HCEC 1CT (cell line): ENCODE measurements around the gene MAP2K7.
"Not testable (repeated sequence)": the region's sequence is repeated elsewhere in the genome, so short reads cannot be mapped to it uniquely, and the experiment has no call there.

Experiments used
- DNase-seq: peaks from one replicate; pipeline ENCODE4 v3.0.0-alpha.2; 2017

The MAP2K7 gene

DNA sequence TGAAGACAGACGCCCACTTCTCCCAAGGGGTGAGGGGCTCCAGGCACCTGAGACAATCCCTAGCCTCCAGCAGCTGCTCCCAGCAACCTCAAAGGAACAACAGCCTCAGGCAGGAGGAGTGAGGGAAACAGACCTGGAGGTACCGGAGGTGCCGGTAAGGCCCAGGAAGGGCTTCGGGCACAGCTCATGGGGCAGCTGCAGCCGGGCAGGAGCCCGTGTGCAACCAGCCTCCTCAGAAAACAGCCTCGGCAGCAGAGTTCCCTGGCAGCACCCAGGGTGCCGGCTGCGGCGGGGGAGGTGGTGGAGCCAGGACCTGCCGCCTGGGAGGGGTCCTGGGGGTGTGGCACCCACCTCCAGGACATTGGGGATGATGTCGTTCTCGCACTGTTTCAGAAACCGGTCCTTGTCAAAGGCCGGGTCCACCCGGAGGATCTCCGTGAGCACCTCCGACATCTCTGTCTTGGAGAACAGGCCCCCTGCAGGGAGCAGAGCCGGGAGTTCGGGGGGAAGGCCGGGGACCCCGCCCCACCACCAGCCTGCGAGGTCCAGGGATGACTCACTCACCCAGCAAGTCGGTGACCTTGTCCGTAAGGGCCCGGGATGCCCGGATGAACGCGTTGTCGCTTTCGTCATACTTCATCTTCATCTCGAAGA is 28.7 kb downstream of the MAP2K7 start:
- DNase-seq = no peak

DNA sequence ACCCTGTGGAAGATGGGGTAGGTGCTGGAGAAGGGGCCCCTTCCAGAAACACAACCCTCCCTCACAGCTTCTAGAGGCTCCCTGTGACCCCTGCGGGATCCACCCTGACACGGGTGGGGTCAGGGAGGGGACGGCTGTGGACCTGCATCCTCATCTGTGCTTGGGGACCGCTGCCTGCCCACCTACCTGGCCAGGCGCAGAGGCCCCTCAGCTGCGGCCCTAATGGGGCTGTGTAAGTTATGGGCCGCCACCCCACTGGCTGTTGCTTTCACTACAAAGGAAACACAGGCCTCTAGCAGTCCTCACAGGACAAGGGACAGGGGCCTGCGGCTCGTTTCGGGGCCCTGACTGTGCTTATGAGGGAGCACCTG is 29.2 kb downstream of the MAP2K7 start:
- no peak for DNase-seq

DNA sequence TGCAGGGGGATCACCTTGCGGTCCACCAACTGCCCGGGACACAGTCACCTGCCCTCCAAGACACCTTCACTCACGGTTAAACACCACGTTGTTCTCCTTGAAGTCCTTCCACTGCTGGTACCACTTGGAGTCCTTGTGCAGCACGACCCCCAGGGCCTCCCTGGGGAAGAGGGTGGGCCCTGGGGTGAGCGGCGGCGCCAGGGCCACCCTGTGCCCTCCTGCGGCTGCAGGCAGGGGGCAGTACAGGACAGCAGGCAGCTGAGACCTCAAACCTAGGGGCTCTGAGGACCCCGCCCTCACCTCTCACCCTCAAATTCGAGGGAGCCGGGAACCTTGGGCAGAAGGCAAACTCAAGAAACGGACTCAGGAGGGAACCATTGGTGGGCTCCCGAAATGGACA is 29.7 kb downstream of the MAP2K7 start:
- no peak for DNase-seq

DNA sequence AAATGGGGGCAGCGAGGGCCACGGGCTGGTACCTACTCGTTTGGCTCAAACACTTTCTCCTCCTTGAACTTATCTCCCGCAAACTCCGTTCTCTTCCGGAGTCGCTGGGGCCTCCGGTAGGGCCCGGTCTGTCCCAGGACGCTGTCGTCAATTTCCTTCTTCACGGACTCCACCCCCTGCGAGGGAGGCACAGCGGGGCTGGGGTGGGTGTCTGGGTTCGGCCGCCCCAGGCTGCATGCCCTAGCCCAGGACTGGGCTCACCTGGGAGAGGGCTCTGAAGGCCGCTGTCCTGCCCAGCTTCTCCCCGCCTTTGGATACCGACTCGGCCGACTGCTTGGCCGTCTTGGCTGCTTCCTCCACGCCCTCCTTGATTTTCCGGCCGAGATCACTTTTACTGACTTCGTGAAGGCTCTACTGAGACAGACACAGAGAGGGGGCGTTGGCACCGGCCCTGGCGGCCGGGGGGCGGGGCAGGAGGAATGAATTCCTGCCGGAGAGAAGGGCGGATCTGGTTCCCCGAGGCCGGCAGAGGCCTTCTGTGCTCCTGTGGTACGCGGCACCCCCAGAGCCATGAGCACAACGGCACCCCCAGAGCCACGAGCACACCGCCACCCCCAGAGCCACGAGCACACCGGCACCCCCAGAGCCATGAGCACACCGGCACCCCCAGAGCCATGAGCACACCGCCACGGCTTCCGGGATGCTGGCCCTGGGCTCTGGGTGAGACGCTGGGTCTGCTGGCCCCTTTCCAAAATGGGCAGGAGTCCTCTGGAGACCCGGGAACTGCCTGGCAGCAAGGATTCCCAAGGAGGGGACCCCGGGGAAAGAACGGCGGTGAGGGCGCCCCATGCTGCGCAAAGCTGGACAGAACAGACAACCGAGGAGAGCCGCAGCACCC is 30.4 kb downstream of the MAP2K7 start:
- no peak for DNase-seq

DNA sequence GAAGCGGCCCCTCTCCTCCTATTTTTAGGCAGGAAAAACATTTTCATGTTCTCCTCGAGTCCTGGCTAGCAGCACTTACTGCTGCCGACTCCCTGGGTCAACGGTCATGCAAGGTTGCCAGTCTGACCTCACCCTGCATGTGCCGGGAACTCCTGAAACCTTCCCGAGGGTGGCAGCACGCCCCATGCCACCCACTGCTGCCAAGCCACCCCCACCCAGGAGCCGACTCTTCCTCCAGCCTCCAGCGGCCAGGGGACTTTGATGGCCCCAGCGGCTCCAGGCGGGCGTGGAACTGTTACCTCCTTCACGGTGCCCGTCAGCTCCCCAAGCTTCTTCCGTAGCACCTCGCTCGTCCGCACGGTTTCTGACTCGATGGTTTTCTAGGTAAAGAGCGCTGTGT is 31.1 kb downstream of the MAP2K7 start:
- DNase-seq = no peak

DNA sequence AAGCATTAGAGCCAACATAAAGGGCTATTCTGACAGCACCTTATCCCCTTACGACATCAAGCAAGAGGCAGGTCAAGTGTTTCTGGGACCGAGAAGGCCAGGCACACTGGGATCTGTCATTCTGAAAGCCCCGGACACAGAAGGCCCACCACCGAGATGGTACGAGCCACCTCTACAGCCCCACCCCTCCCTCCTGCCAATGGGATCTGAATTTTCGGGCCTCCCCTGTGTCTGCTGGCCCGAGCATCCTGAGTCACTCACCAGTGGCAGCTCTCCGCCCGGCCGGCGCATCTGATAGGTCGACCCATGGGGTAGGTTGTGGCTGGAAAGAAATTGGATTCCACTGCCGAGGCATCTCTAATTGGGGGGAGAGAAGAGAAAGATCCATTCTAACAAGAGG is 37.2 kb downstream of the MAP2K7 start:
- DNase-seq = no peak

DNA sequence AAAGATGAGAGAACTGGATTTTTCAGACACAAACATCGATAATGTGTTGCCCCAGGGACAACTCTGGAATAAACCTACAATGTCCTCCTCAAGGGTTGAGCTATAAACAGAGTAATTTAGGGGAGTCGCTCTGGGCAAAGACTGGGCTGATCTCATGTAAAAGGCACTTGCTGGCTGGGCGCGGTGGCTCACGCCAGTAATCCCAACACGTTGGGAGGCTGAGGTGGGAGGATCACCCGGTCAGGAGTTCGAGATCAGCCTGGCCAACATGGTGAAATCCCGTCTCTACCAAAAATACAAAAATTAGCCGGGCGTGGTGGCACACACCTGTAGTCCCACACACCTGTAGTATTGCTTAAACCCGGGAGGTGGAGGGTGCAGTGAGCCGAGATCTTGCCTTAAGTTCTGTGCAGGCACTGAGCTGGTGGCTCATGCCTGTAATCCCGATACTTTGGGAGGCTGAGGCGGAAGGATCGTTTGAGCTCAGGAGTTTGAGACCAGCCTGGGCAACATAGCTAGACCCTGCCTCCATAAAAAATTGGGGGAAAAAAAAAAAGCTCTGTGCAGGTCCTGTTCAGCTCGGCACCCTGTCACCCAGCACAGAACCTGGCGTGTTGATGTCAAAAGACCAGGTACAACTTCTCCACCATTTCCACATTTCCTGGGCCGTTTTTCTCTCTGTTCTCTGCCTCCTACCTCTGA is 38.4 kb downstream of the MAP2K7 start:
- no peak for DNase-seq

DNA sequence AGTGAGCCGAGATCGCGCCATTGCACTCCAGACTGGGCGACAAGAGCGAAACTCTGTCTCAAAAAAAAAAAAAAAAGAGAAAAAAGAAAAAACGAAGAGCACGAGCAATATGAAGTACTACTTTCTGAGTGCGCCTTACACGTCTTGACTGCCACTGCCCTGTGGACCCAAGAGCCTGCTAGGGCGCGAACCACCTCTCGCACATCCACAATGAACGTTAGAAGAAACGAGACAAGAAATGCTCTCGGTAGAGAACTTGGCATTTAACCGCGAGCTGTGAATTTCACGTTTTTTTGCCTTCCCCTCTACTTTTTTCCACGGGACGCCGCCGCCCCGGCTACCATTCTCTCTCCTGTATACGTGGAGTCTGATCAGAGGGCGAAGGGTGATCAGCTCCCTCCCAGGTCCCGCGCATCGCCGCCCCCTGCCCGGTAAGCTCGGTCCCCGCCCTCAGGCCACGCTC is 39.3 kb downstream of the MAP2K7 start:
- no peak for DNase-seq

DNA sequence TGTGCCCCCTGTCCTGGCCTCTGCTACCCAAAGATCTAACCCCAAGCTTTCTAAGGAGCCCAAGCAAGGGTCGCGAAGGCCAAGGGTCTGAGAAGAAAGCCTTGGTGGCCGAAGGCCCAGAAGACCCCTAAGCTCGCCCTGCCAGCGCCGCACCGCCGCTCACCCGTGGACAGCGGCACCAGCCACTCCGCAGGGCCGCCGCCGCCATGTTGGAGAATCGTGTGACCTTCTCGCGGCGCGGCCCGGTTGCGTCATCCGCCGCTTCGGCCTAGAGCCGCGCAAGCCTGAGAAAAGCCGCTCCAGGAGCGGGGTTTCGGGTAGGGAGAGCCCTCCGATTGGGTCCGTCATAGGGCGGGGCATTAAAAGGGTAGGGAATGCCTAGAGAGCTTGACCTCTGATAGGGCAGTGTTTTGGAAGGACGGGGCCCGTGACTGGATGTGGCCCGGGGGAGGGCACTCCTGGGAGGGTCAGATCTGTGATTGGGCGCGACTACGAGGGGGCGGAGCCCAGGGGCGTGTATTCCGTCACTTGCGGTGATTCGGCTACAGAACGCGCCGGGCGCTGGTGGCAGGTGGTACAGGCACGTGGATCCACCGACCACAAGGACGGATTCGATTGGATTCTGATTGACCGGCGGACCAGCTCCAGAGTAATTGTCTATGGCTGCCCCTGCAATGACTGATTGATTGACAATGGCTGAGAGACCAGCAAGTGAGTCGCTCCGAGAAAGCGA is 39.9 kb downstream of the MAP2K7 start, which contains the start of gene TIMM44:
Gene TIMM44, minus strand, starts transcription at position 223 of the 733 bp plus-strand sequence. Its CDS starts 15 bp downstream, at position 208.
- DNase-seq = peak; percentile 100

DNA sequence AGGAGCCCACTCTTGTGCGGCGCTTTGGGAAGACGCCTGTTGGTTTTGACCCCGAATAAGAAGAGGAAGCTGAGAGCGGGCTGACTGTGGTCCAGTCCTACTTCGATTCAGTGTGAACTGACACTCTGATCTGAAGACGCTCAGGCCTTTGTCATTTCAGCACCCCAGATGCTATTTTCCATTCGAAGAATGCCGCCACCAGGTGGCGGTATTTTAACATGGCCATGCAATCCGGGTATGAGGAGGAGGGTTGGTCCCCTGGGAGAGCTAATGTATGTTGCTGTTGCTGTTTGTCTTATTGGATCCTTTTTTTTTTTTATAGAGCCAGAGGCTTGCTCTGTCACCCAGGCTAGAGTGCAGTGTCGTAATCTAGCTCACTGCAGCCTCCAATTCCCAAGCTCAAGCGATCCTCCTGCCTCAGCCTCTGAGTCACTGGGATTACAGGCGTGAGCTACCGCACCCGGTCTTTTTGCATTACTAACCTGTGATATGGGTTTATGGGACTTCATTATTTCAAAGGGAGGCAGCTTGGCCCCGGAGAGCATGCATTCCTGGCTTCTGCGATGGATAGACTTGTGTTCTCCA is 40.6 kb downstream of the MAP2K7 start:
- DNase-seq = peak; percentile 74

DNA sequence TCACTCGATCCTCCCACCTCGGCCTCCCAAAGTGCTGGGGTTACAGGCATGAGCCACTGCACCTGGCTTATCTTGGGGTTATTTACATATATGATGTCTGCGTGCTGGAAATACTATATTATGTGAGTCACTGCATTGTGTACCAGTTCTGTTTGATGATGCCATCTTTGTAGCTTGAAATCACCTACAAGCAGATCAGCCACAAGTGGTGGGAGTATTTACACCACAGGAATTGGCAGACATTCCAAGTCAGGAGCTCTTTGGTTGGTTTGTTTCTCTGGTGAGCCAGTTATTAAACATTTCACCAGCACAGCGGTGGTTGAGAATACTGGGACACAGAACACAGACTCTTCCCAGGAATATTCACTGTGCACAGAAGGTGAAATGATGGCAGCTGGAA is 44.3 kb downstream of the MAP2K7 start:
- DNase-seq = no peak

DNA sequence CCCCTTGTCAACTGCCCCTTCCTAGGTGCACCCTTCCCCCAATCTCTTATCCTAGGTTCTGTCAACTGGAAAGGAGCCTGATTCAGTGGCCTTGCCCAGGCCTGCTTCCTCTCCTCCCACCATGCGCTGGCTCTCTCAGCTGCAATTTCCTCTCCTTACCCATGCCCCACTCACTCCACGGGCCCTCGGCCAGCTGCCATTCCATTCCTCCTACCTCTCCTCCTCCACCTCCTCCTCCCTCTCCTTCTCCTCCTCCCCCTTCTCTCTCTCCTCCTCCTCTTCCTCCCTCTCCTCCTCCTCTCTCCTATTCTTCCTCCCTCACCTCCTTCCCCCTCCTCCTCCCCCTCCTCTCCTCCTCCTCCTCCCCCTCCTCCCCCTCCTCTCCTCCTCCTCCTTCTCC is 49.4 kb downstream of the MAP2K7 start:
- DNase-seq = no peak

DNA sequence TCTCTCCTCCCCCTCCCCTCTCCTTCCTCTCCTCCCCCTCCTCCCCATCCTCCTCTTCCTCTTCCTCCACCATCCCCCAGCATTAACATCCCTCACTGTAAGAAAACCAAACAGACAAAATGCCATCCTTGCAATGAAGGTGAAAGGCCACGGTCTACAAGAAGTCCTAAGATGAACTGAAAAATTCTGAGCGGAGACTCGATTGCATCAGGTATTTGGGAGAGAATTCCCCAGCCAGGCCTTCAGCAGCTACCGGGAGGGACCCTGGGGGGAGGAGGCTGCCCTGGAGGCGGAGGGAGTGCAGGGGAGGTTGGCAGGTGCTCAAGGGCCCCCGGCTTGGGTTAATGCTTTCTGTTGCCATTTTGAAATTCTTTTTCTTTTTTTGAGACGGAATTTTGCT is 49.9 kb downstream of the MAP2K7 start:
- no peak for DNase-seq

DNA sequence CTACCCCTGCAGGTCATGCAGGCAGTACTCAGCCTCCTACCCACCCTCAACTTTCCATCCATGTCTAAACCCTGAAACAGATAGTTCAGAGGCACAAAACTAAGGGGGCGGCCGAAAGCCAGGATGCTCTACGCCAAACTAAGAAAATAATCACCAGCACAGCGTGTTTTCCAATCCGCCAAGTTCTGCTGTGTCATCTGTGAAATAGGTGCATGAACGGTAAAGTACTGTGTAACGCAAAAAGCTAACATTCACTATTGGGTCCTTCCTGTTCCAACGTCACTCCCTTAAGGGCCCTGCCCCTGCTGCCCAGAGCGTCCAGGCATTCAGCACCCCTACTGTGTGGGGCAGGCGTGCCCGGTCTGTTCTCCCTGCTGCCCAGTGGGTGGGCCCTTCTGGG is 52.0 kb downstream of the MAP2K7 start:
- no peak for DNase-seq

DNA sequence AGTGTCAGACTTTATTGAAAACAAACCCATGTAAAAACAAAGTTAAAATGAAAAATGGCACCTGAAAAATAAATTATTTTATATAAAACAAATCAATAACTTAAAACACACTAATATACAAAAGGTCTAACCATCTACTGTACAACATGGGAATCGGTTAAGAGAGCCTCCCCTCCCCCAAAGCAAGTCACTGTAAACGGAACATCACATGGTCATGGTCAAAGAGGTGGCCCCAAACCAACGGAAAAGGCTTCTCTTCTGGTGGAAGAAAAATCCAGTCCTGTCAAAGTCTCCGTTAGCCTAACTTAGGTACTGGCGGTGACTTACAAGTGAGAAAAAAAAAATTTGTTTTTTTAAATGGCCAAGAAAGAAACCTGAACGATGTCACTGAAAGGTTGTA is 55.5 kb downstream of the MAP2K7 start:
- DNase-seq = no peak

DNA sequence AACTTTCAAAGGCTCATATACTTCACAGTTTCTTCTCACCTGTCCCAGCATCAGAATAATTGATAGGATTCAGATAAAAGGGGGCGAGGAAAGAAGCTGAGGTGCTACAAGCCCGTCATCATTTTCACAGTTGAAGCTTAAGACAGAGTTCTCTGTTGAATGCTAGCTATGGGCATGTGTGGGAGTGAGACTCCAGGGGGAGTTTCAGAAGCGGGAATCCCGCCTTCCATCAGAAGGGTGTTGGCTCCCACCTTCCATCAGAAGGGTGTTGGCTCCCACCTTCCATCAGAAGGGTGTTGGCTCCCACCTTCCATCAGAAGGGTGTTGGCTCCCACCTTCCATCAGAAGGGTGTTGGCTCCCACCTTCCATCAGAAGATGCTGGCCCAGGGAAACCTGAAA is 57.4 kb downstream of the MAP2K7 start:
- not testable (repeated sequence) for DNase-seq

DNA sequence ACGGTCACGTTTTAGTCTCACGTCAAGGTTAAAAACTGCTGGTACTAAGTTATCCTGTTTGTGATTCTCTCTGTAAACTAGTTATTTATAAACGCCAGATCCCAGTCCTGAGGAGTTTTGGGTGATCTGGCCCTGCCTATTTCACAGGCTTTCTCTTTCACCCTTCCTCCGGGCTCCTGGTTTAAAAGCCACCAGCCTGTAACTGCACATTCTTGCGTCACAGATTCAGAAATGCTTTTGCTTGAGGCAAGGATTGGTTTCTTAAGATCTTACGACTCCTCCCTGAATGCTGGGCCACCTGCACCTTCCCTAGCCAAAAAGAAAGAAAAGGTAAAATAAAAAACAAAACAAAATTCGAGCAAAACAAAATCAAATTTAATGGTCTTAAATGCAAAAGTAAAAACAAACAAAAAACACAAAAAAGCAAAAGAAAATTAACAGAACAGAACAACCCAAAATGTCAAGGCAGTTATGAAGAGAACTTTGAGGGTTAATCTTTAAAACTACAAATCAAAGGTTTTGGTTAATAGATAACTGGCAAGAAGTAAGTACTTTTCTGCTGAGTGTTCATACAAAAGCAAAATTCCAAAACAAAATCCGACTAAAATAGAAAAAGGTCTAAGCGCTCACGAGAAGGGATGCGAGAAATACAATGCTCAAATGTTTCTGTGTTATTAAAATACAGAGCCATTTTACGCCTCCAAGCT is 58.4 kb downstream of the MAP2K7 start:
- DNase-seq = no peak

DNA sequence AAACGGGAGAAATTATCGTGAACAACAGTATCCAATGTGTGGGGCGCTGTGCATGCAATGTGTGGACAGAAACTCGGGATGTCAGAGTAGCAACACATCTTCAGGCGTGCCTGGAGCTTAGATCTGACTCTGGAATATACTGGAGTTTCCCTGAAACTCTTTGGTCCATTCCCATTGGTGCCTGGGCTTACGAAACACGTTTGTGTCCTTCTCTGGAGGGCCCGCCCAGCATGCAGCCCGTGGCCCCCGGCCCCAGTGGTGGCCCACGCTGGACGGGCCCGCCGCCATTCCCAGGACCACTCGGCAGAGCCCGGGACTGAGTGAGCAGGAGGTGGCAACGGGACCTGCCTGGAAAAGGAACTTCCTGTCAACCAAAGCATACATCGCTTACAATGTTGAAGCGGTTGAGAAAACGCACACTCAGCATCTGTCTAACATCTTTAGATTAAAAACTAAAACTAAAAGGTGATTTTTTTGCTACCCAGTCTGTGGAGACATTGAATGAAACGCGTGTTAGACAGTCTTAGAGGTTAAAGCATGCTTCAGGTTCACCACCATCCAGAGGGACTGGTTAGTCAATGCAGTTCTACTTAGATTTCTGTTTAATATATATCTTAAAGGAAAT is 59.1 kb downstream of the MAP2K7 start:
- DNase-seq = no peak

DNA sequence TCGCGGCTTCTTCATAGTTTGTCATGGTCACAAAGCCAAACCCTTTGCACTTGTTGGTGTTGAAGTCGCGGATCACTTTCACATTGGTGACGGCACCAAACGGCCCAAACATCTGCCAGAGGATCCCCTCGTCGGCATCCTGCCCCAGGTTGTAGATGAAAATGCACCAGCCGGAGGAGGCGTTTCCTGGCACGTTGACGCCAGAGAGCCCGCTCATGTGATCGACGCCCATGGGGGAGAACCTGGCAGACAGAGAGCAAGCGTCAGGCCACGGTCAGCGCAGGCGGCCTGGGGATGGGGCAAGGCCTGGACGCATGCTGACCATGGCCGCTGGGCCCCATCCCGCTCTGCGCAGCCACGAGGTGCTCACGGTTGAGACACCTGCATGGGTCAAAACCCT is 59.9 kb downstream of the MAP2K7 start:
- DNase-seq = no peak
